HG03060 (cell line): ENCODE measurements around the gene PGS1.

Source experiments
- ATAC-seq: cut with Tn5 transposase; IDR thresholded peaks from one replicate; pipeline ENCODE4 v1.9.1; 2021; ENCODE audit warnings: low read depth, moderate number of reproducible peaks; ENCODE audit not compliant: unreplicated experiment

Gene PGS1

DNA sequence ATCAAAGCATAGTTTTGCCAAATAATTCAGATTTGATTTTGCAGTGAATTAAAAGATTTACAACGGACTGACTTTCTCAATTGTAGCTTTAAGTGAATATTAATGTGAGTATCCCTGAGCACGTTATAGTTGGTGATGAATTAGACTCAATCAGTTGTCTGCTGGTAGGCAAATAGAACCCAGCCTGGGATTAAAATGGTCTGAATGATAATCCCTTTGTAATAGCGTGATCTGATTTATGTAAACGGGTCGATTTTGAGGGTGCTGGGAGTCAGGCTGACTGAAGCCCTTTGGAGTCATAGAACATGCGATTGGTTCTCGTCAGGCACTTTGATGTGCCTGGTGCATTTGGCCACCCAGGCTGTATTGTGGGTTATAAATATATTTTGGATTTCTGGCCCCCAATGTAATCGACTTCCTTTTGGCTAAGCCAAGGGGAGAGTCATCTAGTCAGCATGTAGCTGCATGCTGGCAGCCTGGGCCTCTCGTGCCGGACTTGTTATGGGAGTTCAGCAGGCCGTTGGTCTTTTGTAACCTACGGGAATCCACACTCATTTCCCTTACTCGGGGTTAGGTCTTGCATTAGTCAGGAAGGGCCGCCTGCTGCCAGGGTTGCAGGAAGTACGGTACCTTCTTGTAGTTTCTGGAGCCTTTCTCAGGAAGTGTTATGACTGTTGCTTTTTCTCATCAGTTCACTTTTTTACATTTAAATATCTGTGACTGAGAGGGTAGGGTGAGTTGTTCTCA, 5.4 kb downstream of the PGS1 start:
- no peak for ATAC-seq

DNA sequence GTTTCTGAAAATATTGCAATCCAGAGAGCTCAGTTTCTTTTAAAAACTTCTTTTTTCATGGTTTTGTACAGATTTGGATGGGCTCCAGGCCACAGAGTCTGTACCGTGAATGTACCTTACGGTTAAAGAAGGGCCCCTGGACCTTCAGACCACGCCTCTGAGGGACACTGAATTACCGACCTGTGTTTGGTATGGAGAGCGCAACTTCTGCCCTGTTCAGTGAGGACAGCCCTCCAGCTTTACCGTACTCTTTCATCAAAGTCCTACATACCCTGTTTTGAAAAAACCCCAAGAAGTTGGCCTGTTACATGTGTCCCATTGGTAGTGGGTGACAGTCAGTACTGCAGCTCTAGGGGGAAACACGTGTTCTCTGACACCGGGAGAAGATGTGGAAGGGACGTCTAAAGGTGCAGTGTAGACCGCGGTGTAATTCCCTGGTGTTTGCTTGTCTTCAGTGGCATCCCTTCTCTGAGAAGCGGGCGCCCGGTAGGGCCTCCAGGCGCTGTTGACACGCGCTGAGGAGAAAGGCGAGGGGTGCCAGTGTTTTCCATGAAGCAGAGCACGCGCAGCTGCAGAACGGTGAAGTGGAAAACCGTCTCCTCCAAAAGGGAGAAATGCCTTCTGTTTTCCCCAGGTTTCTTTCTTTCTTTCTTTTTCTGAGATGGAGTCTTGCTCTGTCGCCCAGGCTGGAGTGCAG, 6.2 kb downstream of the PGS1 start:
- ATAC-seq = no peak

DNA sequence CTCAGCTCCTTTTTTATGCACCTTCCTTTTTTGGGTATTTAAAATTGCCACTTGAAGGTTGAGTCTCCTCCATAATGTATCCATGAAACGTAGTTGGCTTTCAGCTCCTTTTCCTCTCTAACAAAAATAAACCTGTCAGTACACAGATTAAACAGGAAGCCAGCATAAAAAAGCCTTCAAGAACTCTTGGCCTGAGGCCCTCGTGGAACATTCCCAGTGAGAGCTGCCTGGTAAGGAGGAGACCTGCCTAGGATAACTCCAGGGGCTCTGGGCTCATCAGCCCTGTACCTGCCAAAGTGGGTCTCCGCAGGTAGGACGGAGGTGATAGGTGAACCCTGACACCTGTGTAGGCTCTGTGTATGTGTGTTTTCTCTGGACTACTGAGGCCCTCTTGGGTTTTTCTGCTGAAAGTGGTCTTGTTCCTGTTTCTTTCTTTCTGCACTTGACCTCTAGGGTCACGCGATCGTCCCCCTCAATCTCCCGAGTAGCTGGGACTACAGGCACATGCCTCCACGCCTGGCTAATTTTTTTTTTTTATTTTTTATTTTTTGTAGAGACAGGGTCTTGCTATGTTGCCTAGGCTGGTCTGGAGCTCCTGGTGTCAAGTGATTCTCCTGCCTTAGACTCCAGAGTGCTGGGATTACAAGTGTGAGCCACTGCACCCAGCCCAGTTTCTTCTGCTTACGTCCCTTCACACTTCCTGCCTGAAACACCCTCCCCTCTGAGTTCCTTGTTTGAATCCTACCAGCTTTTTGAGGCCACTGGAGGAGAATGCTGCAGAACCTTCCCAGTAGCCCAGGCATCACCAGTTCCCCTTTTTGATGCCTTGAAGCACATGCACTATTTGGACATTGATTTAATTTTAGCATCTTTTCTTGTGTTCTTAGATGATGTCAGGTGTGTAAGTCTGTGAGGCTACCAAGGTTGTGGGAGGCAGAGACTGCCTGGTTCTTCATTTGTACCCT, 9.8 kb downstream of the PGS1 start:
- no peak for ATAC-seq

DNA sequence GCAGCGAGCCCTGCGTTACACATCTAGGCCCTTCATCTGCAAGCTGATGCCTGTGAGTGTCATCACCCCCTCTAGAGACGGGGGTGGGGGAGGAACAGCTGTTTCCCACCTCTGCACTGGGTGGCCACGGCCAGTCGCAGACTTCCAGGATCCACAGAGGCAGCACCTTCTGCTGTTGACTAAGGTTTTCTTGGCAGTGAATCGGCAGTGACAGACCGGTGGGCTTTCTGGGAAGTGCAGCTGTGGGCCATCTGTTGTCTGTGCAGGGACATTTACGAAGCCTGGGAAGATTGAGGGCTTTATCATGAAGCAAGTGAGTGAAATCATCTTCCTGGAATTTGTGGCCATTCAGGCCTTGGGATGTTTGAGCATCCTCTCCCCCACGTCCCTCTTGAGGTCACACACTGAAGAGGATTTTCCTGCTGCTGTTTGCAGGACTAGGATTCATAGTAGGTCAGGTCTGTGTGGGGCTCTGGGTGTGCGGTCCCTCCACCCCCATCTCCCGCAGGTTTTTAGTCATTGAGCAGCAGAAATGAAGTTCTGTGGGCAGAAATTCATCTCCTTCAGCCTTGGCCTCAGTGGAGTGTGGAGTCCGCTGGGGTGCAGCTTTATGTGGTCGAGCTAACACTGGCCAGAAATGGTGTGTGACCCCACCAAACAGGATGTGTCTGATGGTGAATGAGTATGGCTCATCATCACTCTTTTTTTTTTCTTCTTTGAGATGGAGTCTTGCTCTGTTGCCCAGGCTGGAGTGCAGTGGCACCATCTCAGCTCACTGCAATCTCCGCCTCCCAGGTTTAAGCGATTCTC, 12.0 kb downstream of the PGS1 start:
- no peak for ATAC-seq

DNA sequence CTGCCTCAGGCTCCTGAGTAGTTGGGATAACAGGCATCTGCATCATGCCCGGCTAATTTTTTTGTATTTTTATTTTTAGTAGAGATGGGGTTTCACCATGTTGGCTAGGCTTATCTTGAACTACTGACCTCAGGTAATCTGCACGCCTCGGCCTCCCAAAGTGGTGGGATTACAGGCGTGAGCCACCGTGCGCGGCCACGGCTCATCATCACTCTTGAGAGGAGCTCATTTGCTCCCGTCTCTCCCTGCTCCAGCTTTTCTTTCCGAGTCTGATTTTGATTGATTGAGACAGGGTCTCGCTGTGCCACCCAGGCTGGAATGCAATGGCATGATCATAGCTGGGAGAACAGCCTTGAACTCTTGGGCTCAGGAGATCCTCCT, 12.6 kb downstream of the PGS1 start:
- ATAC-seq = no peak

DNA sequence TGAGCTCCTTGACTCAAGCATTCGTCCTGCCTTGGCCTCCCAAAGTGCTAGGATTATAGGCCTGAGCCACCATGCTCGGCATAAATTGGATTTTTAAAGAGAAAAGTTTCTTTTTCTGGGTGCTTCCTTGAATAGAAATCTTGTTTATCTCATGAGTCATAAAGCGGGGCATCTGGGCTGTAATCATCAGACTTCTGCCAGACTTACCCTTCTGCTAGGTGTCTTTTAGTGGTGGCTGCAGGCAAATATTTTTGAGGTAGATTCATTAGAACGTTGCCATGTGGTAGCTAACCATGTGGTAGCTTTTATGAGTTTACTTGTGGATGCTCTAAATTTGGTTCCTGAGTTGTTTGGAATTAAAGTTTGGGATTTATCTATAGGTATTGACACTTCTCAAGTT, 13.4 kb downstream of the PGS1 start:
- no peak for ATAC-seq

DNA sequence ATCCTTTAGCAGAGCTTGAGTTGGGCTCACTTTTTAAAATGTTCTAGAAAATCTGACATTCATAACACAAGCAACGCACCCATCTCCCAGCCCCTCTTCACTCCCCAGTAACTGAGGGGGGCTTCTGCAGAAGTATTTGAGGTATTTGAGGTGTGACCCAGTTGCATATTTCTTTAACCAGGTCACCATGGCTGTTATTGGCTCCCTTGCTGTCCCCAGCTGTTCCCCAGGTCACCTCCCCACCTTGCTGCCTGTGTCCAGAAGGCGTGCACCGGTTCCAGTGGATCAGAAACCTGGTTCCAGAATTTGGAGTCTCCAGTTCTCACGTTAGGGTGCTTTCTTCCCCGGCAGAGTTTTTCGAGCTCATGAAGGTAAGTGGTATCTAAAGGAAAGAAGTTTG, 13.8 kb downstream of the PGS1 start:
- ATAC-seq = no peak

DNA sequence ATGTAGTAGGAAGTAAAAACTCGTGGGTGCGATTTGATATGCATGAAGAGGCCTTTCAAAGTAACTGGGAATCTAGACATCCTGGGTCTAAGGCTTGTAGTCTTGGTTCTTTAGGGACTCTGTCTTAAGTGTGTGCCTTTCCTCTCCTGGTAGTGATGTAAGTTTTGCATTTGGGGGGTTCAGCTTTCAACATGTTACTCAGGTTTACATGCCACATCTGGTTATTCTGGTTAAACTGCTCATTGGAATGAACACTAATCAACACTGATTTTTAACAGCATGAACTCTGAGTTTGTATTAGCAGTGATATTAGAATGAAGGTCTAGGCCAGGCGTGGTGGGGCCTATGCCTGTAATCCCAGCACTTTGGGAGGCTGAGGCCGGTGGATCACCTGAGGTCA, 15.1 kb downstream of the PGS1 start:
- no peak for ATAC-seq

DNA sequence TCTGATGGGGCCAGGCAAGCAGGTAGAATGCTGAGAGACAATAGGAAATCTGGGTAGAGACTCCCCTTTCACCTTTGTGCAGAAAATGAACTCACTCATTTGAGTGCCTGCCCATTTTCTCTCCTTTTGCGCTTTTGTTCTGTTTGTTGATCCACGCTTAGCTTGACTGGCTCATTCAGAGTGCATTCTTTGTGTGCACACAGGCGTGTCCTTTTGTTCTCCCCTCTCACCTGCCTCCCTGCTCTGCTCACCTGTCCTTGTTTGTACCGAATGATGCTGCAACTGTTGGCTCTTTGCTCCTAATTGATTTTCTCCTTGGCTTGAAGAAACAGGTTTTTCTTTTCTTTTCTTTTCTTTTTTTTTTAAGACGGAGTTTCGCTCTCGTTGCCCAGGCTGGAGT, 15.8 kb downstream of the PGS1 start:
- no peak for ATAC-seq

DNA sequence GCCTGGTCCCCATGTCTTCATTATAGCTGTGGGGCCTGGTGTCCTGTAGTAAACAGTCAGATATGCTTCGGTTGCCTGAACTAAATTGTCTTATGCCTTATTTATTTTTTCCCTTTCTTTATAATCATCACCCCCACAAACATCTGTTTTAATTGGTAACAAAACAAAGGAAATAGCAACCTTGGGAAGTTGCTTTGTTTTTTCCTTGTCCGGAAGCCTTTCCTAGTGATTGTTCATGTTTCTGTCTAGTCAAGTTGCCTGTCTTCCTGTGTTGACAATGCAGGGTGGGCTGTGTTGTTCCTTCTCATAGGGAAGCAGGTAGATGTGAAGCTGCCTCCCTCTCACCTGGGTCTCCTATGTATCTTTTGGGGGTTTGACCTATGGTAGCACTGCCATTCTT, 16.7 kb downstream of the PGS1 start:
- ATAC-seq = no peak

DNA sequence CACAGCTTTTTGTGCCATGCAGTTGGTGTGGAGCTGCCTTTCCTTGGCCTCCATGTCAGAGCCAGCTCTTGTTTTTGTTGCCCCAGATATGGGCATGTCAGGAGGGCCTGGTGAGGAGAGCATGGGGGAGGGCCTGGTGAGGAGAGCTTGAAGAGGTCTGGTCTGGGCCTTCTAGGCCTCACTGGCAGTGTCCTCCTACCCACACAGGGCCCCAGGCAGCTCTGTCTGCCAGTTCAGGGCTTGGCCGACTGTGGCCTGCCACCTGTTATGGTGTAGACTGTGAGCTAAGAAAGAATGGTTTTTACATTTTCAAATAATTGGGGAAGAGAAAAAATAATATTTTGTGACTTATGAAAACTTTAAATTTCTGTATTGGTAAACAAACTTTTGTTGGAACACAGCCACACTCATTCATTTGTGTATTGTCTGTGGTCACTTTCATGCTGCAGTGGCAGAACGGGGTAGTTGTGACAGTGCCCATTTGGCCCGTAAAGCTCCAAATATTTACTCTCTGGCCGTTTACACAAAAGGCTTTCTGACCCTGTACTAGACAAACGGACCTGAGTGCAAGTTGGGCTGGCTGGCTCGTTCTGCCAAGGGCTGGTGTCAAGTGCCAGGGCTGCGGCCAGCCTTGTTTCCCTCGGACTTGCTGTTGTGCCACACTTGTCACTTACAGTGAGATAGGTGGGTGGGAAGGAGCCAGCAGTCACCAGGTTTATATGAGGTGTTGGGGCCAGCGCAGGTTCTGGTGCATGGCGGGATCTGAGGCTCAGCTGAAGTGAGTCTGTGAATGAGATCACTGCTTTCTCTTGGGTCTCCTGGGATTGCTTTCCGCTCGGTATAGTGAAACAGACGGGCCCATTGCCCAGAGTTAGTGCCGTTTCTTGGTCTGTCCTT, 18.2 kb downstream of the PGS1 start:
- ATAC-seq = no peak

DNA sequence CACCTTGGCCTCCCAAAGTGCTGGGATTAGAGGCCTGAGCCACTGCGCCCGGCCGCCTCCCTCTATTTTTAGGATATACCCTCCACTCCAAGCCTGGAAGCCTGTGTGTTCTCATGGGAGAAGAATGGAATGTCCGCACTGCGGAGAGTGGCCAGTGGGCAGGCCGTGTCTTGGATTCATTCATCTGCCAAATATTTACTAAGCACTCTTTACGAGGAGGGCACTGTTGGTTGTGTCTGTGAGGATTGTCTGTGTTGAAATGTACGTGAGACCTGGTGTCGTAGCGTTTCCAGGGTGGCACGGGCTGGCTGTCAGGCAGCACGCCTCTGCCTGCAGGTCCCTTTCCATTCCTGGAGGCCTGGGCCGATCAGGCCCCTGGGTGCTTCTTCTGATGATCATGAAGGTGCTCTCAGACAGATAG, 19.2 kb downstream of the PGS1 start:
- ATAC-seq = no peak

DNA sequence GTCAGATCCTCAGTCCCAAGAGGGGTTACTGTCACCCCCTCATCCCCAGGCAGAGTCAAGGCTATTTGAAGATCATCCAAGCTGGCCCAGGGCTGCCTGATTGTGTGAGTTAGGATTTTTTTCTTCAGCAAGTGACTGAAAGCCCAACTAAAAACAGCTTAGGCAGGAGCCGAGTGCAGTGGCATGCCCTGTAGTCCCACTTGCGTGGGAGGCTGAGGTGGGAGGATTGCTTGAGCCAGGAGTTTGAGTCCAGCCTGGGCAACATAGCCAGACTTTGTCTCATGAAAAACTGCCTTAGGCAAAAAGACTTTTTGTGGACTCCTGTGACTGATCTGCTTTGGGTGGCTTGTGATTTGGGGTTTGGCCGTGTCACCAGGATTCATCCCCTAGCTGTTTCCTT, 19.9 kb downstream of the PGS1 start:
- no peak for ATAC-seq

DNA sequence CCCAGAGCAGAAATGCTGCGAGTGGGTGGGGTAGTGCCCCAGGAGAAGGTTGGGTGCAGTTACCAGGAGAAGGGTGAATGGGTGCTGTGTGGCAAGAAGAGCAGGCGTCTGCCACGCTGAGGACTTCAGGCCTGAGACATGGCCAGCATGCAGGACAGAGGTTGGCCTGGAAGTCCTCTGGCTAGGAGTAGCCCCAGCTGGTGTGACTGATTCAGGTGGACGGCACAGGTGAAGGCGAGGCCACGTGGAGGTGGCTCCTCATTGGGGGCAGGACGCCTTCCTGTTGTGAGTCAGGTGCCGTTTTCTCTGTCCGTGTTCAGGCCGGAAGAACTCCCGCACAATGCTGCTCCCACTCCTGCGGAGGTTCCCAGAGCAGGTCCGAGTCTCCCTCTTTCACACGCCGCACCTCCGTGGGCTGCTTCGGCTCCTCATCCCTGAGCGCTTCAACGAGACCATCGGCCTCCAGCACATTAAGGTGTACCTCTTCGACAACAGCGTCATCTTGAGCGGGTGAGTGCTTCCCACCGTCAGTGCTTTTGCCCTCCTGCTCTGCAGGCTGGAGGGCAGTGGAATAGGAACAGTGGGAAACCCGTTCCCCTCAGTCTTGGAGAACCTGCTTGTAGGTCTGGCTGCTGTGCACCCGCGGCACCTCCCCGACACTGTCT, 20.7 kb downstream of the PGS1 start:
- ATAC-seq = no peak

DNA sequence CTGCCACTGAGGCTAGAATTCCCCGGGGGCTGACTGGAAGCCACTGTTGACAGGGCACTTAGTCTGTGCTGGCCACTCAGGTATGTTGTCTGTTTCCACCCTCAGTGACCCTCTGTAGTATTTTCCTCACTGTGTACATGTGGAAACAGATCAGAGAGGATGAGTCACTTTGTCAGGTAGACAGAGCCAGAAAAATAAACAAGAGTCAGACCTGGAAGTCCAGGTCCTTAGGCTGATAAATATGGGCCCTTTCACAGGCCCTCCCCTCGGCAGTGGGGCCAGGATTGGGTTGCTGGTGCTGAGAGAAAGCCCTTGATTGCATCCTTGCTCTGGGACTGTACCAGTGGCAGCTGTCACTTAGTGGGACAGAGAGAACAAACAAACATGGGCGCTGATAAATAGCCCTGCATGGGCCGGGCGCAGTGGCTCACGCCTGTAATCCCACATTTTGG, 21.3 kb downstream of the PGS1 start:
- ATAC-seq = no peak

DNA sequence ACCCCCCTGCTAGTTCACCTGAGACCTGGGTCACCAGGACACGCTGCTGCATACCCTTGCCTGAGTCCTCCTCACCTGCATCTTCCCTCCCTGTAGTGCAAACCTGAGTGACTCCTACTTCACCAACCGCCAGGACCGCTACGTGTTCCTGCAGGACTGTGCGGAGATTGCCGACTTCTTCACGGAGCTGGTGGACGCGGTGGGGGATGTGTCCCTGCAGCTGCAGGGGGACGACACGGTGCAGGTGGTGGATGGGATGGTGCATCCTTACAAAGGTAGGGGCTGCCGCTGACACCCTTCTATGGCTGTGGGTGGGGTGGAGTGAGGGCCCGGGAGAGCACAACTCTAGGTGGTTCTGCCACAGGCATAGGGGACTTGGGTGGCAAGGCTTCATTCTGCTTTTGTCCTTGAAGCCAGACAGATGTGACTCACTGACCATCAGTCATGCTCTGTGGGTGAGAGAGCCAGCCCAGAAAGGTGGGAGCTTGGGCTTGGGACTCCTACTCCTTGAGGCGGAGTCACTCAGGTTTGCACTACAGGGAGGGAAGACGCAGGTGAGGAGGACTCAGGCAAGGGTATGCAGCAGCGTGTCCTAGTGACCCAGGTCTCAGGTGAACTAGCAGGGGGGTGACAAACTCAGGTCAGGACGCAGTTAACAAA, 22.3 kb downstream of the PGS1 start:
- no peak for ATAC-seq

DNA sequence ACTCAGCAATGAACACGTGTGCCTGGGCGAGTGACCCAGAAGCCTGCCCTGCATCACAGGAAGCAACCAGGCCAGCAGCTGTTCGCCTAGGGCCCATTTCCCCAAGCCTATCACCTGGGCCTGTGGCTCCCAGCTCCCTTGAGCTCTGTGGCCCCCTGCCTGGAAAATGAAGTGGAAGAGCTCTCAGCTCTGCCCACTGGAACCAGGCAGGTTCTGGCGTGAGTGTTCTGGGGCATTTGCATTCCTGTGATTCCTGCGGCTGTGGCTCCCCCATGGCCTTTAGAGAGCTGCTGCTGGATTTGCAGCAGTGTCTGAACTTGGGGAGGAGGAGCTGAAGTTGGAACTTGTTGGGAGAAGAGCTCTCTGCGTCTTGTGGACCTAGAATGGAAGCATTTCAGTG, 22.8 kb downstream of the PGS1 start:
- ATAC-seq = no peak

DNA sequence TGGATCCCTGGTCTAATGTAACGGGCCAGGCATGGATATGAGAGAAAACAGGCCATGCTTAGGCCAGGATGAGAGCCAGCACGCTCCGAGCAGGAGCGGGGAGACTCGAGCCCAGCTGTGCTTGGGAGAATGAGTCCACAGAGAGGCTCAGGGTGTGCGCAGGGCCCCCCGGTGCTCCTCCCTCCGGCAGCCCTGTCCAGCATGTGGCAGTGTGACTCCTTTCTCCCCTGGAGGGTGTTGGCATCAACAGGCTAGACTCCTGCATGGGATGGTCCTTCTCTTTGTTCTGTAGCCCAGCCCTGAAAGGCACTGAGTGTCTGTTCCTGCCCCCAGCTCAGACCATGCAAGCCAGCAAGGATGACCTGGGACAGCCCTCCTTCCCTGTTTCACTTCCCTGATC, 23.4 kb downstream of the PGS1 start:
- no peak for ATAC-seq
